Hematopoietic multipotent progenitor cell treated with erythropoietin and hydrocortisone succinate and interleukin-3 and kit ligand, for 15 days (in vitro differentiated cells): ENCODE data around the gene TRMT61B.

Source experiments
- DNase-seq: peaks from one replicate; pipeline ENCODE4 v3.0.0-alpha.2; 2015; ENCODE audit warnings: low spot score

The TRMT61B gene

DNA sequence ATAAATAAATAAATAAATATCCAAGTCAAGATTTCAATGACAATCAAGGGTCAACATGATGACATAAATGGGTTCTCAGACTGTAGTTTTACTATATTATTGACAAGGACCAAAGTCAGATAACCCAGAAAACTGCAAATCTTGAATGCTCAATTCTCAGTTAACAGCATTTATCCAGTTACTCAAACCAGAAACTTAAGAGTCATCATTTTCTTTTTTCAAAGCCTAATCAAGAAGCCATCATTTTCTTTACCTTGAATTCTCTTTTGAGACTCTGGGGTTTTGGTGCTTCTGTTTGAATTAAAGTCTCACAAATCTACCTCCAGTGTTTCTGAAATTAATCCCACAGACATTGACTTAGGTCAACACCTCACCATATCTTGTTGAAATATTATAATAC, 14.1 kb downstream of the TRMT61B start:
- DNase-seq = no peak

DNA sequence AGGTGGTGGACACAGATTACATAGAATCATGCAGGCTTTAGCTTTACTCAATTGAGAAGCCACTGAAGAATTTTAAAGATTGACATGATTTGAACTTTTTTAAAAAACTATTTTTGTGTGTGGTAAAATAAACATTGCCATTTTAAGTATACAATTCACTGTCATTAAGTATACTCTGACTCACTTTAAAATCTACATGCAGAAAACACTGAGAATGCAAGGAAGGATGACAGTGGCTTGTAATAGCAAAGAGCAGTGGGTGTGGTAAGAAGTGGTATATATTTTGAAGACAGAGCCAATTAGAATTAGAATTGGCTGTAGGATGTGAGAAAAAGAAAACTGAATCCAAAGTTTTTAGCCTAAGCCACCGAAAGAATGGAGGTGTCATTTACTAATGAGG, 14.9 kb downstream of the TRMT61B start:
- no peak for DNase-seq

DNA sequence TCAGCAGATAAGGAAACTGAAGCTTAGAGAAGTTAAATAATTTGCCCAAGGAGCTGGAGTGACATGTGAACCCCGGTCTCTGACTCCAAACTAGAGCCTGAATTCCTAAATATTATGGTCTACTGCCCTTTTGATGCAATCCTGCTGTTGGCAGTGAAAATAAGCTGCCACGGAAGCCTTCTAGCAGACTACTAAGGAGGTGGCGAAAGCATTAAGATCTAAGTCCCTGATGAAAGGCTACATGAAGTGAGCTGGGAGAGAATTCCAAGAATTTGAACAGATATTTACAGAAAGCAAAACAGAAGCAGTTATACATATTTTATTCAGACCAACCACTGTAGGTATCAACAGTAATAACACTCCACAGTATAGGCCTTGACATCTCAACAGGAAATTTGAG, 28.1 kb downstream of the TRMT61B start:
- no peak for DNase-seq

DNA sequence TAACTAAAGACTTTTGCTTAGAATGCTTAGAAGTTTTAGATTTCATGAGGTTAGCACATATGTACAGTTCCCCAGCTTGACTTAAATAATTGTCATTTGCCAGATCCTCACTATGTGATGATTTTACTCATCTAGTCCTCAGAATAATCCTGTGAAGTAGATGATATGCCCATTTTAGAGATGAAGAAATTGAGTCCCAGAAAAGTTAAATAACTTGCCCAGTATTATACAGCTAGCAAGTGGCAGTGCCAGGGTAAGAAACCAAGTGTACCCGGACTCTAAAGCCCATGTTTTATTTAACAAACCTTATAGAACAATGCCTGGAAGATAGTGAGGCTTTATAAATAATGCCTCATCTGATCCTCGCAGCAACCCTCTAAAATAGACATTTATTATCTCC, 31.1 kb downstream of the TRMT61B start:
- no peak for DNase-seq

DNA sequence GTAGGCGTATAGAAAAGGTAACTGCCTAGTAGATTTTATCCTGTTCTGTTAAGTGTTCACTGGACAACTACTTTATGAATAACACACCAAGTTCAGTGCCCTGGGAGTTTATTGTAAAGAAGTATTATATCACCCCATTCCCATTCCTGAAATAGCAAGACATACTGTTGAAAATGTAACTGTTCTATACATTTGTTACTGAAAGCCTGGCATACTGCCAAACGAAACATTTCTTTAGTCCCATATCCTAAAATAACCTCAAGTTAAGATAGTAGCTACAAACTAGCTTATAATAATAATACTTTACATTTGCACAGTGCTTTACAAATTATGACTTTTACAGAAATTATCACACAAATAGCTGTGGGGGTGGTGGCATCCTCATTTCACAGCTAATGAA, 34.3 kb downstream of the TRMT61B start:
- no peak for DNase-seq

DNA sequence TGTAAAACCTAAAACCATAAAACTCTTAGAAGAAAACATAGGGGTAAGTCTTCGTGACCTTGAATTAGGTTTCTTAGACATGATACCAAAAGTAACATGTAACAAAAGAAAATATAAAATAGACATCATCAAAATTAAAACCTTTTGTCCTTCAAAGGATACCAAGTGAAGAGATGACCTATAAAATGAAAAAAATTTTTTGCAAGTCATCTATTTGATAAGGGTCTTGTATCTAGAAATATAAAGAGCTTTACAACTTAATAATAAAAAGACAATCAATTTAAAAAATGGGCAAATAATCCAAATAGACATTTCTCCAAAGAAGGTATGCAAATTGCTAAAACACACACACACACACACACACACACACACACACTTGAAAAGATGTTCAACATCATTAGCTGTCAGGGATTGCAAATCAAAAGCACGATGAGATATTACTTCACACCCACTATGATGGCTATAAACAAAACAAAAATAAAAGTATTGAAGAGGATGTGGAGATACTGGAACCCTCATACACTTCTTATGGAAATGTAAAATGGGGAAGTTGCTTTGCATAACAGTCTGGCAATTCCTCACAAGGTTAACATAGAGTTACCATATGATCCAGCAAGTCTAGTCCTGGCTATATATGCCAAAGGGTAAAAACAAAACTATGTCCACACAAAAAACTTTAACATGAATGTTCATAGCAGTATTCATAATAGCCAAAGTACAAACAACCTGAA, 36.2 kb downstream of the TRMT61B start:
- DNase-seq = no peak

DNA sequence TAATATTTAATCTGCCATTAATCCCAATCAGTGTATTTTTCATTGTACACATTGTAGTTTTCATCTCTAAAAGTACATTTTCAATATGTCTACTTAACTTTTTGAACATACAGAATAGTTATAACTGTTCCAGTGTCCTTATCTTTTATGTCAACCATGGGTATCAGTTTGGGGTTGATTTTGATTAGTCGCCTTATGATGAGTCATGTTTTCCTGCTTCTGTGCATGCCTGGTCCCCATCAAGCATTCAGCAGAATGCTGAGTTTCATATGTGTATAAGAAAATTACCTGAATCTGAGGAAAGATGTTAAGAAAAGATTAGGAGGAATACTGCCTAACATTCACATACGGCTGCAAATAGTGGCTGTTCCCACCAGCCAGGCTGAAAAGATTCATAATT, 41.7 kb downstream of the TRMT61B start:
- DNase-seq = no peak

DNA sequence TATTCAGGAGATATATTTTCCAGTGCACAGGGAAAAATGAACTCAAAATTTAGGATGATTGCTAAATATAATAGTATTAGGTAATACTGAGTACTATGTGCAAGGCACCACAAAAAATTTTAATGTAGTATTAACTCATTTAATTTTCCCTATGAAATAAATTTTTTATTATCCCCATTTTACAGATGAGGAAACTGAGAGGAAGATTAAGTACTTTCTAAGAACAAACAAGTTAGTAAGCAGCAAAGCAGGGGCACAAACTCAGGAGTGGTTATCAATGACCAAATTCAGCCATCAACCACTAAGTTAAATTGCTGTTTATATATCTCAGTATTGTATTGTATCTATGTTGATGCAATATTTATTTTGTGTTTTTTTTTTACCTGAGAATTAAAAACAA, 45.2 kb downstream of the TRMT61B start:
- no peak for DNase-seq

DNA sequence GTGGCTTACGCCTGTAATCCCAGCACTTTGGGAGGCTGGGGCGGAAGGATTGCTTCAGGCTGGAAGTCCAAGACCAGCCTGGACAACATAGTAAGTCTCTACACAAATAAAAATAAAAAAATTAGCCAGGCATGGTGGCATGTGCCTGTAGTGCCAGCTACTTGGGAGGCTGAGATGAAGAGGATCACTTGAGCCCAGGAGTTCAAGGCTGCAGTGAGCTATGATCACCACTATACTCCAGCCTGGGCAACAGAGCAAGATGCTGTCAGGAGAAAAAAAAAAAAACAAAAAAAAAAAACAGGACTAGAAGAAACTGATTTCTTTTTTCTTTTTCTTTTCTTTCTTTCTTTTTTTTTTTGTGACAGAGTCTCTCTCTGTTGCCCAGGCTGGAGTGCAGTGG, 45.9 kb downstream of the TRMT61B start:
- no peak for DNase-seq

DNA sequence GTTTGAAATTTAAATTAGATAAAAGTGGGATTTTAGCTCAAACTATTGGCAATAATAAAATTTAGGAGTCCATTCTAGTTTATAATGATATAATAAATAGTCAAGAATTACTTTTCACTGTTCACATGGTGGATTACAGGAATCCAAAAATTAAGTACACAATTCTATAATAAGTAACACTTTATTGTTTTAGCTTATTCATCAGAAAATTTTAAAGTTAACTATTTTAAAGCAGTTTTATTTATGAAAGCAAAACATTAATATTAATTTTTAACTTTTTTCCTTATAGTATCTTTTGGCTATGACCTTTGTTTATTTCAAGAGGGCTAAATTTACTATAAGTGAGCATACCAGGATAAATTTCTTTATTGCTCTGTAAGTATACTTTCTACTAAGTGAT, 48.1 kb downstream of the TRMT61B start:
- DNase-seq = no peak

DNA sequence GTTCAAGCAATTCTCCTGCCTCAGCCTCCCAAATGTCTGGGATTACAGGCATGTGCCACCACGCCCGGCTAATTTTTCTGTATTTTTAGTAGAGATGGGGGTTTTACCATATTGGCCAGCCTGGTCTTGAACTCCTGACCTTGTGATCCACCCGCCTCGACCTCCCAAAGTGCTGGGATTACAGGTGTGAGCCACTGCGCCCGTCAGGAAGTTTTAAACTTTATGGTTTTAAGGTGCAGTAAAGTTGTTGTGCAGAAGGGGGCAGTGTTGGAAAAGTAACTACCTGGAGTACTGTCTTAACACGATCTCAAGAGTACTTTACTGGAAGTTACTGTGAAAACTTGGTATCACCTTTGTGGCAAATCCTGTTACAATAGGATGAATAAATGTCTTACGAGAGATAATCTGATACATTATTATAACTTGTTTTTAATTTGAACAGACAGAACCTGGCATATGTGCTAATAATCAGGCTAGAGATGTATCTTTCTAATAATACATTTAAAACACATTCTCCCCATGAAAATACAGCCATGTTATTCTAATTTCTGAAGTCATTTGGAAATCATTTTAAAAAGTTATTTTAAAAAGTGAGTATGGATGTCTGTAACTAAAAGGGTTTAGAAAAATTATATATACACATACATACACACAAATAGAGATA, 48.7 kb downstream of the TRMT61B start:
- peak; percentile 73 for DNase-seq

DNA sequence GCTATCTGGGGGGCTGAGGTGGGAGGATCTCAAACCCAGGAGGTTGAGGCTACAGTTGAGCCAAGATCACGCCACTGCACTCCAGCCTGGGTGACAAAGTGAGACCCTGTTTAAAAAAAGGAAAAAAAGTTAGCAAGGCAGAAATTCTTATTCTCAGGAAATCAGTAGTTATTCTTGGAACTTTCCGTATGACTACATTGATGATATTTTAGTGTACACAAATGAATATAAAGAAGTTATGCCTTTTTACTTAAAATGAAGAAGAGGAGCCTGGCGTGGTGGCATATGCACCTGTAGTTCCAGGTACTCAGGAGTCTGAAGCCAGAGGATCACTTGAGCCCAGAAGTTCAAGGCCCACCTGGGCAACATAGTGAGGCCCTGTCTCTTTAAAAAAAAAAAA, 52.1 kb downstream of the TRMT61B start:
- DNase-seq = no peak

DNA sequence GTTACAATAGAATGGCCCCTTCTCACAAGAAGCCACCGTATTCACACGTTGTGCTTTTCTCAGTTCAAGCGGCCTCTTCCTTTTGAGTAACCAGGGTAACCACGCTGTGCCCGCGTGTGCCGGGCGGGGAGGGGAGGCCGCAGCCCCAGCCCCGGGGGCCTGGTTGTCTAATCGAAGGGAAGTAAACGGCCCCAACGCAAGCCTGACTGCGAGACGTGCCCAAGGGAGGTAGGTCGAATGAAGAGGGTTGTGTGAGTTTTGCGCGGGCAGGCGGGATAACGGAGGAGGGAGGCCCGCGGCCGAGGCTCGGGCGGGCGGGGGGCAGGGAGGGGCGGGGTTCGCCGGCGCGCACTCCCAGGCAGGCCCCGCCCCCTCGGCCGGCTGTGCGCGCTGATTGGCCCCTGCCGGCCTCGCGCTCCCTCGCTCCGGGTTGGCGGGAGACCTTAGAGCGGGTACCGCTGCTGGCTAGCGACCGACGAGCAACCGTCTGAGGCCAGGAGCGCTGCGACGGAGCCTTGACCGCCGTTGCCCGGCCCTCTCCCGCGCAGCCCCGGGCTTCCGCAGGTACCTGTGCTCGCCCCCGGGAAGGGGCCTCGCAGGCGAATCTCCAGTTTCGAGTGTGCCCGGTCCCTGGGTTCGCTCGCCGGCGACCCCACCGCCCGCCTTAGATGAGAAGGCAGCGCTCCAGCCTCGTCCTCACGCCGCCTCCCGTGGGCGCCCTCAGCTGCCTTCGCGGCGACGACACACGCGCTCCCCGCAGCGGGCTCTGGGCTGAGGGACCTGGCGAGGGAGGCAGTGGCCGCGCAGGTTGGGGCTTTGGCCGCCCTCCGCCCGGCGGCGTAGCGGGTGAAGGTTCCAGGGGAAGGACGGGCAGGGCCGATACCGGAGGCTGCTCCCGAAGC, 59.5 kb downstream of the TRMT61B start, which contains the start of gene SPDYA:
Gene SPDYA (plus strand): TSS at position 451 of the 902 bp plus-strand sequence. CDS start 5,181 bp downstream, outside the sequence.
- peak; percentile 72 for DNase-seq

DNA sequence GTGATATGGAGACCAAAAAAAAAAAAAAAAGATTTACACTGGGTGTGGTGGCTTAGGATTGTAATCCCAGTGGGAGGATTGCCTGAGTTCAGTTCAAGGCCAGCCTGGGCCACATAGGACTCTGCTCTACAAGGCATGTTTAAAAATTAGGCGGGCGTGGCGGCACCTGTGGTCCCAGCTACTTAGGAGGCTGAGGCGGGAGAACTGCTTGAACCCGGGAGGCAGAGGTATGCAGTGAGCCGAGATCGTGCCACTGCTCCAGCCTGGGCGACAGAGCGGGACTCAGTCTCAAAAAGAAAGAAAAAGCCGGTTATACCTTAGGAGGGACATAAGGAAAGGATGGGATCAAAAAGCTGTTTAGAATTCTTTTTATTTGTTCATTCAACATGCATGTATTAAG, 60.2 kb downstream of the TRMT61B start:
- no peak for DNase-seq

DNA sequence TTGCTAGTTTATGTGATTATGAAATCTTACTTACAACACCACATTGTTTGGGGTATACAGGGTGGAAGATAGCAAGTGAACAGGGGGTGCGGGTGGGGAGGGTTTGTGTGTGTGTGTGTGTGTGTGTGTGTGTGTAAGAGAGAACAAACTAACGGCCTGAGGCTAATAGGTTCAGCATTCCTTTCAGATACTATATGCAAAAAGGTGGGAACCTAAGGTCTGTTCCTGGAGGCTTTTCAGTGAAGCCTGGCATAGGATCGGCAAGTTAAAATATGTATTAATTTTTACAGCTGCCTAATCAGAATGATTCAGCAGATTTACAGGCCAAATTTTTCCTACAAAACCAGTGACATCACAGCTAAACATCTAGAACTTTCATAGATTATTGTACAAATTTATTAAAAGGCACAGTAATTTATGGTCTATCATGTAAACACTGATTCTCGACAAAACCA, 67.1 kb downstream of the TRMT61B start:
- peak; percentile 74 for DNase-seq

DNA sequence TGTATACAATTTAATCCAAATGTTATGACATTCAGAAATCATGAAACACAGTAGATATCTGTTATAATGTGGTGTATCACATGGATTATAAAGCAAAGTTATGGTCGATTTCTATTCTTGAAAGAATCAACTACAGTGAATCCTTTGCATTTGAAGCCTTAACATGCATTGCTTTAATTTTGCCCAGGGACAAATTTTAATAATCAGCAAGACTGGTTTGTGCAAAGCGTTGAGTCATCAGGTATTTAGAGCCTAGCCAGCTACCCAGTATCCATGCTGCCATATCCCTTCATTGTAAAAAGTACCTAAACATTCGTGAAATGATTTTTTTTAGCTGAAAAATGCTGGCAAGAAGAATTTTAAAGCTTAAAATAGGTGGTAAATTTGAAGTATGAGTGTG, 68.4 kb downstream of the TRMT61B start:
- DNase-seq = peak; percentile 28
